ENCODE results near the gene LPP. TPM values are rescaled to one million over a fixed set of nuclear protein-coding genes. Genes with fewer than 3 reads are reported as not detected.

LPP gene
- total RNA-seq, 1 experiment from 2014 or later = 54.0 TPM

- BruUV-seq (replicated peaks) = no TSS peak
- ATAC-seq (no peak), DNase-seq (ENCODE audit: low read depth, low spot score) (no peak)
- no peak overlapping the region for H3K4me3 ChIP-seq (replicated peaks in 1 of 2; ENCODE audit: low read depth in 1 of 2, low read length in 2 of 2)
- H4K20me1 ChIP-seq (ENCODE audit: insufficient read depth) = no peaks in the 10 kb centered on the region; the same call in 1 of the 2 replicates
- H3K9me2 ChIP-seq (ENCODE audit: insufficient read depth) = no peaks in the 10 kb centered on the region
- H3K27me3 ChIP-seq (ENCODE audit: insufficient read depth, low read length) = no peaks in the 10 kb centered on the region
- POLR2A ChIA-PET = no interaction called here
- peaks cover 14% of the 10 kb centered on the region; the same call in 1 of the 2 replicates for H3K79me2 ChIP-seq (ENCODE audit: insufficient read depth, low read length)
- peaks cover 12 to 32% of the 10 kb centered on the region in 2 experiments; a peak in 2 of 4 replicates for H3K4me1 ChIP-seq (ENCODE audit: control insufficient read depth in 1 of 2, insufficient read depth in 2 of 2, low read length in 2 of 2)
- TF ChIP-seq RAD21 (IDR thresholded peaks at IDR 0.05; ENCODE audit: low read depth) = no peak
- TF ChIP-seq REST (IDR thresholded peaks at IDR 0.05; ENCODE audit: low read depth) = no peak
- no peak for TF ChIP-seq MAX (IDR thresholded peaks at IDR 0.05)
- TF ChIP-seq EZH2 (IDR thresholded peaks at IDR 0.05) = no peak
- no peak for TF ChIP-seq CTCF (IDR thresholded peaks at IDR 0.05 in 2 of 3, conservative IDR thresholded peaks at IDR 0.05 in 1 of 3; ENCODE audit: borderline replicate concordance in 1 of 3, insufficient read depth in 1 of 3, low read depth in 2 of 3, low read length in 2 of 3)
- TF ChIP-seq POLR2AphosphoS5 (IDR thresholded peaks at IDR 0.05; ENCODE audit: low read depth, low read length) = no peak
- no peak for TF ChIP-seq ZFX (IDR thresholded peaks at IDR 0.05)
- TF ChIP-seq EGR1 (IDR thresholded peaks at IDR 0.05; ENCODE audit: low read depth) = no peak
- TF ChIP-seq SRF (IDR thresholded peaks at IDR 0.05; ENCODE audit: low read depth) = no peak
- TF ChIP-seq ZBTB33 (IDR thresholded peaks at IDR 0.05; ENCODE audit: extremely low read depth, insufficient replicate concordance, low read length) = no peak
- no peak for TF ChIP-seq JUND (IDR thresholded peaks at IDR 0.05)
- TF ChIP-seq EZH2phosphoT487 (IDR thresholded peaks at IDR 0.05; ENCODE audit: borderline replicate concordance) = no peak
- TF ChIP-seq SP1 (IDR thresholded peaks at IDR 0.05; ENCODE audit: low read depth) = no peak
- no peak for TF ChIP-seq SIN3A (IDR thresholded peaks at IDR 0.05; ENCODE audit: low read depth)
- no peak for TF ChIP-seq ATF3 (IDR thresholded peaks at IDR 0.05)
- TF ChIP-seq CEBPB (IDR thresholded peaks at IDR 0.05; ENCODE audit: low read depth) = no peak
- TF ChIP-seq ELF1 (IDR thresholded peaks at IDR 0.05; ENCODE audit: borderline replicate concordance, low read depth) = no peak
- TF ChIP-seq FOSL1 (IDR thresholded peaks at IDR 0.05; ENCODE audit: low read depth) = no peak
- TF ChIP-seq POLR2A (IDR thresholded peaks at IDR 0.05; ENCODE audit: borderline replicate concordance, extremely low read depth, insufficient read depth, insufficient read length) = no peak
- TF ChIP-seq TCF7L2 (IDR thresholded peaks at IDR 0.05; ENCODE audit: borderline replicate concordance, extremely low read depth, insufficient read depth, insufficient read length) = no peak
- H2AFZ ChIP-seq (ENCODE audit: low read depth, low read length, poor library complexity, severe bottlenecking) = no peak overlapping the region
- intact Hi-C loops (cut with micrococcal nuclease) = no loop called here
- H3K9ac ChIP-seq (ENCODE audit: low read length) = no peak overlapping the region
- H3K27ac ChIP-seq (ENCODE audit: low read depth, low read length) = no peak overlapping the region
- CTCF ChIA-PET = no interaction called here
- H3K4me2 ChIP-seq (ENCODE audit: low read length) = no peak overlapping the region
- RAD21 ChIA-PET (ENCODE audit: low non-redundant PET in 1 of 2, low total read pairs in 2 of 2, uncharacterized antibody in 2 of 2, unreplicated experiment in 2 of 2) = no interaction called here
- no peaks in the 10 kb centered on the region for H3K9me3 ChIP-seq (ENCODE audit: control insufficient read depth in 1 of 2, insufficient read depth in 1 of 2, low read depth in 1 of 2, low read length in 2 of 2)
- H3K36me3 ChIP-seq (ENCODE audit: control insufficient read depth in 1 of 2, insufficient read depth in 2 of 2, low read length in 2 of 2) = no peaks in the 10 kb centered on the region
These were observed 87.9 kb downstream of the LPP start for GRCh38 chr3:188241883-188242282.
